ENCODE results near the gene ARID4B. TPM values are rescaled to one million over a fixed set of nuclear protein-coding genes. Genes with fewer than 3 reads are reported as not detected.
A peak's percentile ranks its signal among the peaks of the same experiment; 100 is the strongest.

Gene ARID4B
- total RNA-seq, 2 donors from 2014 or later, result 65.5 to 68.4 TPM

GRCh38 chr1:235253219-235253962 is 74.6 kb downstream of the ARID4B start:
- Mint-ChIP-seq H3K36me3 (ENCODE audit: insufficient read depth in 2 of 2) (peaks cover 3 to 6% of the 10 kb centered on the region in 2 donors), H3K9me3 (no peaks in the 10 kb centered on the region), H3K27me3 (ENCODE audit: low read depth) (no peaks in the 10 kb centered on the region), H3K4me1 (ENCODE audit: low read depth) (peaks cover 19% of the 10 kb centered on the region), H3K4me3 (no peak overlapping the region), H3K27ac (no peak overlapping the region)
- ATAC-seq (replicated peaks in 1 of 2) (peak; percentile 77 to 89), DNase-seq (peak; percentile 55 to 63)

GRCh38 chr1:235250430-235250829 is 77.5 kb downstream of the ARID4B start:
- Mint-ChIP-seq H3K9me3 (no peaks in the 10 kb centered on the region), H3K27me3 (ENCODE audit: low read depth) (no peaks in the 10 kb centered on the region), H3K4me1 (ENCODE audit: low read depth) (peaks cover 33% of the 10 kb centered on the region), H3K4me3 (no peak overlapping the region), H3K27ac (no peak overlapping the region), H3K36me3 (ENCODE audit: insufficient read depth in 2 of 2) (peaks cover 6 to 12% of the 10 kb centered on the region in 2 donors)
- DNase-seq, result no peak
- ATAC-seq (replicated peaks in 1 of 2), result no peak

- no peaks in the 10 kb centered on the region for H3K27me3 Mint-ChIP-seq (ENCODE audit: low read depth)
- H3K4me3 Mint-ChIP-seq, result peak overlapping the region; percentile 22 to 29
- peaks cover 3 to 13% of the 10 kb centered on the region in 2 donors for H3K36me3 Mint-ChIP-seq (ENCODE audit: insufficient read depth in 2 of 2)
- no peaks in the 10 kb centered on the region for H3K9me3 Mint-ChIP-seq
- H3K4me1 Mint-ChIP-seq (ENCODE audit: low read depth), result peaks cover 39% of the 10 kb centered on the region
- DNase-seq, result no peak
- ATAC-seq (replicated peaks in 1 of 2), result no peak
- H3K27ac Mint-ChIP-seq, result no peak overlapping the region
These were observed 81.7 kb downstream of the ARID4B start for GRCh38 chr1:235246022-235246948.

GRCh38 chr1:235244974-235245592 is 82.9 kb downstream of the ARID4B start:
- ATAC-seq (replicated peaks in 1 of 2), result peak in 1 of 2 donors; percentile 7
- no peak for DNase-seq
- H3K36me3 Mint-ChIP-seq (ENCODE audit: insufficient read depth in 2 of 2), result peaks cover 3 to 9% of the 10 kb centered on the region in 2 donors
- H3K4me3 Mint-ChIP-seq, result peak overlapping the region in 1 of 2 donors; percentile 0
- no peaks in the 10 kb centered on the region for H3K27me3 Mint-ChIP-seq (ENCODE audit: low read depth)
- H3K4me1 Mint-ChIP-seq (ENCODE audit: low read depth), result peaks cover 49% of the 10 kb centered on the region
- H3K27ac Mint-ChIP-seq, result no peak overlapping the region
- no peaks in the 10 kb centered on the region for H3K9me3 Mint-ChIP-seq

- ATAC-seq (replicated peaks in 1 of 2), result no peak
- peaks cover 25% of the 10 kb centered on the region for H3K4me1 Mint-ChIP-seq (ENCODE audit: low read depth)
- H3K4me3 Mint-ChIP-seq, result no peak overlapping the region
- H3K27me3 Mint-ChIP-seq (ENCODE audit: low read depth), result no peaks in the 10 kb centered on the region
- H3K9me3 Mint-ChIP-seq, result no peaks in the 10 kb centered on the region
- no peak overlapping the region for H3K27ac Mint-ChIP-seq
- H3K36me3 Mint-ChIP-seq (ENCODE audit: insufficient read depth in 2 of 2), result peaks cover 3 to 21% of the 10 kb centered on the region in 2 donors
- DNase-seq, result no peak
These were observed 87.0 kb downstream of the ARID4B start for GRCh38 chr1:235240960-235241359.

- H3K9me3 Mint-ChIP-seq, result no peaks in the 10 kb centered on the region
- peaks cover 16% of the 10 kb centered on the region for H3K4me1 Mint-ChIP-seq (ENCODE audit: low read depth)
- no peaks in the 10 kb centered on the region for H3K27me3 Mint-ChIP-seq (ENCODE audit: low read depth)
- H3K27ac Mint-ChIP-seq, result peak overlapping the region; percentile 86
- H3K36me3 Mint-ChIP-seq (ENCODE audit: insufficient read depth in 2 of 2), result peaks cover 2 to 19% of the 10 kb centered on the region in 2 donors
- ATAC-seq (replicated peaks in 1 of 2), result no peak
- no peak overlapping the region for H3K4me3 Mint-ChIP-seq
- DNase-seq, result no peak
These were observed 88.1 kb downstream of the ARID4B start for GRCh38 chr1:235239851-235240250.

GRCh38 chr1:235238558-235238957 is 89.4 kb downstream of the ARID4B start:
- peaks cover 2 to 17% of the 10 kb centered on the region in 2 donors for H3K36me3 Mint-ChIP-seq (ENCODE audit: insufficient read depth in 2 of 2)
- H3K27me3 Mint-ChIP-seq (ENCODE audit: low read depth), result no peaks in the 10 kb centered on the region
- H3K9me3 Mint-ChIP-seq, result no peaks in the 10 kb centered on the region
- ATAC-seq (replicated peaks in 1 of 2) (no peak), DNase-seq (no peak)
- peaks cover 10% of the 10 kb centered on the region for H3K4me1 Mint-ChIP-seq (ENCODE audit: low read depth)
- no peak overlapping the region for H3K27ac Mint-ChIP-seq
- H3K4me3 Mint-ChIP-seq, result no peak overlapping the region

- no peak overlapping the region for H3K4me3 Mint-ChIP-seq
- peaks cover 9% of the 10 kb centered on the region for H3K4me1 Mint-ChIP-seq (ENCODE audit: low read depth)
- no peaks in the 10 kb centered on the region for H3K27me3 Mint-ChIP-seq (ENCODE audit: low read depth)
- no peak for ATAC-seq (replicated peaks in 1 of 2)
- H3K27ac Mint-ChIP-seq, result no peak overlapping the region
- H3K9me3 Mint-ChIP-seq, result no peaks in the 10 kb centered on the region
- DNase-seq, result no peak
- H3K36me3 Mint-ChIP-seq (ENCODE audit: insufficient read depth in 2 of 2), result peaks cover 2 to 18% of the 10 kb centered on the region in 2 donors
These were observed 91.9 kb downstream of the ARID4B start for GRCh38 chr1:235236128-235236527.

- Mint-ChIP-seq H3K4me3 (no peak overlapping the region), H3K27me3 (ENCODE audit: low read depth) (no peaks in the 10 kb centered on the region), H3K9me3 (no peaks in the 10 kb centered on the region), H3K36me3 (ENCODE audit: insufficient read depth in 2 of 2) (peaks cover 6 to 15% of the 10 kb centered on the region in 2 donors), H3K4me1 (ENCODE audit: low read depth) (no peaks in the 10 kb centered on the region), H3K27ac (no peak overlapping the region)
- DNase-seq, result no peak
- ATAC-seq (replicated peaks in 1 of 2), result no peak
These were observed 98.1 kb downstream of the ARID4B start for GRCh38 chr1:235229868-235230267.

GRCh38 chr1:235227414-235227813 is 100.6 kb downstream of the ARID4B start:
- H3K4me3 Mint-ChIP-seq, result no peak overlapping the region
- H3K4me1 Mint-ChIP-seq (ENCODE audit: low read depth), result no peaks in the 10 kb centered on the region
- no peaks in the 10 kb centered on the region for H3K9me3 Mint-ChIP-seq
- ATAC-seq (replicated peaks in 1 of 2), result no peak
- H3K27ac Mint-ChIP-seq, result peak overlapping the region; percentile 5
- no peaks in the 10 kb centered on the region for H3K27me3 Mint-ChIP-seq (ENCODE audit: low read depth)
- no peak for DNase-seq
- H3K36me3 Mint-ChIP-seq (ENCODE audit: insufficient read depth in 2 of 2), result peaks cover 8 to 15% of the 10 kb centered on the region in 2 donors

GRCh38 chr1:235226933-235227332 is 101.0 kb downstream of the ARID4B start:
- Mint-ChIP-seq H3K36me3 (ENCODE audit: insufficient read depth in 2 of 2) (peaks cover 8 to 15% of the 10 kb centered on the region in 2 donors), H3K4me3 (no peak overlapping the region), H3K27me3 (ENCODE audit: low read depth) (no peaks in the 10 kb centered on the region), H3K4me1 (ENCODE audit: low read depth) (no peaks in the 10 kb centered on the region), H3K27ac (peak overlapping the region; percentile 5), H3K9me3 (no peaks in the 10 kb centered on the region)
- ATAC-seq (replicated peaks in 1 of 2) (no peak), DNase-seq (no peak)

- no peaks in the 10 kb centered on the region for H3K9me3 Mint-ChIP-seq
- H3K4me1 Mint-ChIP-seq (ENCODE audit: low read depth), result no peaks in the 10 kb centered on the region
- H3K36me3 Mint-ChIP-seq (ENCODE audit: insufficient read depth in 2 of 2), result peaks cover 9 to 18% of the 10 kb centered on the region in 2 donors
- H3K27ac Mint-ChIP-seq, result no peak overlapping the region
- no peak for ATAC-seq (replicated peaks in 1 of 2)
- no peak for DNase-seq
- no peak overlapping the region for H3K4me3 Mint-ChIP-seq
- no peaks in the 10 kb centered on the region for H3K27me3 Mint-ChIP-seq (ENCODE audit: low read depth)
These were observed 102.7 kb downstream of the ARID4B start for GRCh38 chr1:235225299-235225698.

Measured in activated T-cell treated with anti-CD3 and anti-CD28 coated beads, Interleukin-2, amount 50 U/mL, for 72 hours (primary cell).